Smooth muscle cell (in vitro differentiated cells): ENCODE data around the gene EBLN1. TPM values are rescaled to one million over a fixed set of nuclear protein-coding genes. Genes with fewer than 3 reads are reported as not detected.

Experiments
- DNase-seq: peaks from one replicate; lab custom pipeline; 2025; ENCODE audit not compliant: unreplicated experiment; lab: John Stamatoyannopoulos, UW
- H2AFZ ChIP-seq: fragments of 200-600 bp; sonication (generic); 2 replicates; pipeline ENCODE4 v1.6.0; 2016; ENCODE audit warnings: antibody characterized with exemption, low read depth, mild to moderate bottlenecking
- H3F3A ChIP-seq: fragments of 200-600 bp; sonication (generic); 2 replicates; pipeline ENCODE4 v1.6.0; 2017; ENCODE audit warnings: antibody characterized with exemption, low read depth
- H3K27ac ChIP-seq: fragments of 200-600 bp; sonication (generic); 2 replicates; pipeline ENCODE4 v1.5.1; 2016; ENCODE audit warnings: low read depth, mild to moderate bottlenecking
- H3K27me3 ChIP-seq: fragments of 200-600 bp; sonication (generic); 2 replicates; pipeline ENCODE4 v1.6.1; 2016; ENCODE audit warnings: low read depth, mild to moderate bottlenecking
- H3K36me3 ChIP-seq: fragments of 200-600 bp; sonication (generic); 2 replicates; pipeline ENCODE4 v1.5.1; 2016; ENCODE audit warnings: low read depth
- H3K4me1 ChIP-seq: fragments of 200-600 bp; sonication (generic); 2 replicates; pipeline ENCODE4 v1.5.1; 2016; ENCODE audit warnings: low read depth
- H3K4me2 ChIP-seq: fragments of 200-600 bp; sonication (generic); 2 replicates; pipeline ENCODE4 v1.6.0; 2016; ENCODE audit warnings: mild to moderate bottlenecking
- H3K4me3 ChIP-seq: fragments of 200-600 bp; sonication (generic); 2 replicates; pipeline ENCODE4 v1.5.1; 2016; ENCODE audit warnings: mild to moderate bottlenecking
- H3K79me2 ChIP-seq: fragments of 200-600 bp; sonication (generic); 2 replicates; pipeline ENCODE4 v1.6.0; 2016; ENCODE audit warnings: low read depth, mild to moderate bottlenecking
- H3K9ac ChIP-seq: fragments of 200-600 bp; sonication (generic); 2 replicates; pipeline ENCODE4 v1.6.0; 2016; ENCODE audit warnings: low read depth
- H3K9me3 ChIP-seq: fragments of 200-600 bp; sonication (generic); replicated peaks from 2 replicates; pipeline ENCODE4 v1.5.1; 2016; ENCODE audit warnings: low read depth
- H4K20me1 ChIP-seq: fragments of 200-600 bp; sonication (generic); 2 replicates; pipeline ENCODE4 v1.6.0; 2016; ENCODE audit warnings: low read depth
- CTCF ChIP-seq: fragments of 200-600 bp; sonication (generic); IDR thresholded peaks from 2 replicates; pipeline ENCODE4 v1.5.1; 2017; ENCODE audit warnings: borderline replicate concordance, mild to moderate bottlenecking, antibody characterized with exemption; ENCODE audit not compliant: insufficient read depth, poor library complexity, severe bottlenecking
- WGBS: methylation state at CpG from one replicate; pipeline ENCODE4 v1.1.7; 2016; ENCODE audit warnings: low lambda C conversion rate; 5-methylcytosine and 5-hydroxymethylcytosine counted together
- polyA plus RNA-seq: library from polyadenylated mRNA; unstranded; fragments of >200 nt; fragmentation: Nextera tagmentation; extraction: Ambion mirVana; gene quantifications from 2 replicates; pipeline ENCODE4 v1.2.1, GENCODE V29; 2016
- total RNA-seq: library from RNA; depleted of rRNA; stranded (reverse); fragments of >200 nt; gene quantifications from 2 replicates; pipeline ENCODE4 v1.2.3, GENCODE V29; 2014

The EBLN1 gene
- total and polyA plus RNA-seq, 2 experiments from 2014 or later = not detected

- H3K4me3 ChIP-seq = peak overlapping the region; percentile 61
- WGBS = 3% methylated on average over 44 of the region's 52 CpGs
- peaks cover 74% of the 10 kb centered on the region for H3K27me3 ChIP-seq
- peak overlapping the region; percentile 86 for H3K4me2 ChIP-seq
- H2AFZ ChIP-seq = peak overlapping the region; percentile 95
- H3K9ac ChIP-seq = peak overlapping the region; percentile 12
- H3K9me3 ChIP-seq = no peaks in the 10 kb centered on the region
- TF ChIP-seq CTCF = no peak
- H3K4me1 ChIP-seq = peaks cover 4% of the 10 kb centered on the region
- DNase-seq = no peak
- no peaks in the 10 kb centered on the region for H4K20me1 ChIP-seq
- H3K36me3 ChIP-seq = no peaks in the 10 kb centered on the region
- no peaks in the 10 kb centered on the region for H3K79me2 ChIP-seq
- H3F3A ChIP-seq = no peaks in the 10 kb centered on the region
- H3K27ac ChIP-seq = no peak overlapping the region
These were observed 34.5 kb upstream of the EBLN1 start for GRCh38 chr10:22252224-22252800.

- H3K27ac ChIP-seq = no peak overlapping the region
- H3K4me1 ChIP-seq = peaks cover 4% of the 10 kb centered on the region
- no peak for TF ChIP-seq CTCF
- H2AFZ ChIP-seq = peak overlapping the region; percentile 95
- no peaks in the 10 kb centered on the region for H3K9me3 ChIP-seq
- no peaks in the 10 kb centered on the region for H3K36me3 ChIP-seq
- H3K27me3 ChIP-seq = peaks cover 68% of the 10 kb centered on the region
- H3K9ac ChIP-seq = peak overlapping the region; percentile 12
- under 1% methylated on average over 28 of the region's 28 CpGs for WGBS
- no peaks in the 10 kb centered on the region for H4K20me1 ChIP-seq
- H3K4me2 ChIP-seq = peak overlapping the region; percentile 86
- DNase-seq = no peak
- H3K4me3 ChIP-seq = peak overlapping the region; percentile 61
- no peaks in the 10 kb centered on the region for H3K79me2 ChIP-seq
- H3F3A ChIP-seq = no peaks in the 10 kb centered on the region
These were observed 34.0 kb upstream of the EBLN1 start for GRCh38 chr10:22251751-22252223.

GRCh38 chr10:22250897-22251660 is 33.3 kb upstream of the EBLN1 start:
- Histone ChIP-seq H3K27ac (no peak overlapping the region), H3K9me3 (no peaks in the 10 kb centered on the region), H3K9ac (no peak overlapping the region), H3K79me2 (no peaks in the 10 kb centered on the region), H2AFZ (peak overlapping the region; percentile 95), H3K27me3 (peaks cover 61% of the 10 kb centered on the region), H4K20me1 (no peaks in the 10 kb centered on the region), H3K4me2 (peak overlapping the region; percentile 86), H3K4me3 (peak overlapping the region; percentile 61), H3K36me3 (no peaks in the 10 kb centered on the region), H3F3A (no peaks in the 10 kb centered on the region), H3K4me1 (peaks cover 4% of the 10 kb centered on the region)
- 16% methylated on average over 13 of the region's 13 CpGs for WGBS
- TF ChIP-seq CTCF = no peak
- no peak for DNase-seq
